SW 1271 (cell line): ENCODE results near the gene DCTN3.

Experiments
- DNase-seq, 2 experiments: peaks; one replicate each; lab custom pipeline; 2025; lab: John Stamatoyannopoulos, UW

DCTN3 gene

DNA sequence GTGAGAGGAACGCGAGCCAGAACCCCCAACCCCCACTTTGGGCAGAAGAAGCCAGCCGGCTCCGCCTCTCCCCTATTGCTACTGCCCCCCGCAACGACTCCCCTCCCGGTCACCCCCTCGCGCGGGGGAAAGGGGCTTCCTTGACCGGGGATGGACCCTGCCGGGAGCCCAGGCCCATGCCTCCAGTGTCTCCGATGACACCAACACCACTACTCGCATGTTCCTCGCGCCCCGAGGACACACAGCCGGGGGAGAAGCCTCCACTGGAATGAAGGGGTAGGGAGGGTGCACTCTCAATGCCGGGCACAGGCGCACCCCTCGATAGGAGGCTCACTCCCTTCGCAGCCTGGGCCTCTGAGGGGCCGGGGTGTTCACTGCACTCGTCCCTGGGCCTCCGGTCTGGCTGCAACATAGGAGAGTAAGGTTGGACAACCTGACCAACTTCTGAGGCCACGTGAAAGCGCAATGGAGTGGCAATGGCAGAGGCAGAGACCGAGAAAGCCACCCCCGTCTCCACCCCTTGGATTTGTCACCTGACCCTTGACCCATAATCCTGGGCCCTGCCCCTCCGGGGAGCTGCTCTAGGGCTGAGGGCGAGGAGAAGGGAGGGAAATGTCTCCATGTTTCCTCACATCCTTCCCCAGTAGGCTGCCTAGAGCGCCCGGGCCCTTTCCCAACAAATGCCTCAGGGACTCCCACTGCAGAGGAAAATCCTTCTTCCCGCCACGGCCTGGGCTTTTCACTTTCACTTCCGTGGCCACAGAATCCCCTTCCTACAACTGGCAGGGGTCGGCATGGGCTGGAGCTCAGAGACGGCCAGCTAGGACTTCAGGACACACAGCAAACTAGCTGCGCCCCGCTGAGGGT is 29.7 kb downstream of the DCTN3 start:
- no peak for DNase-seq

DNA sequence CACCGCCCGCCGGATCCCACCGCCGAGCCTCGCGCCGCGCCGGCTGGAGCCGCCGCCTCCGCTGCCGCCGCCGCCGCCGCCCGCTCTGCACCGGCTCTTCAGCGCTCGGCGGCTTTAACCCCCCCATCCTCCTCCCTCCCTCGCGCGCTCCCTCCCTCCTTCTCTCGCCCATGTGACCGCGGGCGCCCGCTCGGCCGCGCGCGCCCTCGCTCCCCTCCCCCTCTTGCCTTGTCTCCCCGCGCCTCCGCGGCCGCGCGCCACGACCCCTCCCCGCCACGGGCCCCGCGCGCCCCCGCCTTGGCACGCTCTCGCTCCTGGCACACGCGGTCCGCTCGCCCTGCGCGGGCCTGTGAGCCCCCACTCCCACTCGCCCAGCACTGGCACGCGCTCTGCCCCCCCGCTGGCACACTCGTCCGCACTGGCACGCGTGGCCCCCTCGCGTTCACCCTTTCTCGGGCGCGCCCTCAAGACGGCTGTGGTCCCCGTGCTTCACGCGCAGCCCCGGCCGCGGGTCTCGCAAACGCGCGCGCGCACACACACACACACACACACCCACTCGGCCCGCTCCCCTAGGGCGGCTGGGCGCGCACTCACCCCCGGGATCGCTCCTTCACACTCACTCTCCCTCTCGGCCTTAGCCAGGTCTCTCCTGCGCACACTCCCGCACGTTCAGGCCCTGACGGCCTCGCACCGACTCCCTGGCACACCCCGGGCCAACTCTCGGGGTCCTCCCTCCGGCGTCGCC is 30.5 kb downstream of the DCTN3 start, which contains the start of gene CNTFR:
Gene CNTFR, minus strand, starts transcription at position 89 of the 745 bp plus-strand sequence. CDS start 20,743 bp downstream, outside the sequence.
- DNase-seq, result no peak

DNA sequence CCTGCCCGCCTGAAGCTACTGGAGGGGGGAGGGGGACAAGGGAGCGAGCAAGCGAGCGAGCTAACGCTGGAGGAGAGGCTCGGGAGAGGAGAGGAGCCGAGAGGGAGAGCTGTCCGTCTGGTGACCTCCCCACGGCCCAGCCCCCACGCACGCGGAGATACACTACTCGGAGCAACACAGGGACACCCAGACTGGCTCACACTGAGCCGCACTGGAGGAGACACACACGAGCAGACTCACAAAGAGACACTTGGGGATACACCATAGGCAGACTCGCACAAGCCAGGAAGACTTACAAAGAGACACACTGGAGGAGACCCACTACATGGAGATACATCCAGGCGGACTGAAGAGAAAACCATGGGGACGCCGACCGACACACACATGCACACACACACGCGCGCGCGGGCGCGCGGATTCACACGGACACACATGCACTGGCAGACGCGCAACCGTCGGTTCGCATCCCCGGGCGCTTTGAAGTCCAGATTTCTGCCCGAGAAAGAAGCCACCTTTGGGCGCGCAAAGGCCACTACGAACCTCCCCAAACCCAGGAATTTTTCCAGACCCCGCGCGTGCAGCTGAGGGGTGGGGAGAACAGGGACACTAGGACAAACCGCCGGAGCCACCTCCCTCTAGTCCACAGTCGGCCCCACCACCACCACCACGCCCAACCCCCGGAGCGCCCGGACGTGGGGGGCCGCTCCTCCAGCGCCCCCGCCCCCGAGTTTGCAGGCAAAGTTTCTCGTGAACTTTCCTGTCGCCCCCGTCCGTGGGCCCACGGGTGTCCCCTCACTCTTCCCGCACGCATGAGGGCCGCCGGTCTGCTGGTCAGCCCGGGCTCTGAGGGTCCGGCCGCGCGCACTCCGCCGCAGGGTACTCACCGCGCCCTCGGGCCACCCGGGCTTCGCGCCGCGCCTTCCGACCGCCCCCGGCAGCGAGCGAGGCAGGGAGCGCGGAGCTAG is 31.3 kb downstream of the DCTN3 start:
- no peak for DNase-seq

DNA sequence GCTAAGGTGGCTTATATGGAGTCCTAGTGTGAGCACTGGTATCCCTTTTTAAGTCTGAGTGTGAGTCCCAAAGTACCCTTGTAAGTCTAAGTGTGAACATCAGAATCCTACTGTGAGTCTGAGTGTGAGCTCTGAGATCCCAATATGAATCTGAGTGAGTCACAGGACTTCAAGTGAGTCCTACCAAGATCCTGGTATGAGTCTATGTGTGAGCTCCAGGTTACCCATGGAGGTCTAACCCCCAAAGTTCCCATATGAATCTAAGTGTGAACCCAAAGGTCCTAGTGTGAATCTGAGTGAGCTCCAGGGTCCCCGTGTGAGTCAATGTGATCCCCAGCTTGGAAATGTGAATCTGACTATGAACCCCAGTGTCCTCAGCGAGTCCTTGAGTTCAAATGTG is 33.0 kb downstream of the DCTN3 start:
- no peak for DNase-seq

DNA sequence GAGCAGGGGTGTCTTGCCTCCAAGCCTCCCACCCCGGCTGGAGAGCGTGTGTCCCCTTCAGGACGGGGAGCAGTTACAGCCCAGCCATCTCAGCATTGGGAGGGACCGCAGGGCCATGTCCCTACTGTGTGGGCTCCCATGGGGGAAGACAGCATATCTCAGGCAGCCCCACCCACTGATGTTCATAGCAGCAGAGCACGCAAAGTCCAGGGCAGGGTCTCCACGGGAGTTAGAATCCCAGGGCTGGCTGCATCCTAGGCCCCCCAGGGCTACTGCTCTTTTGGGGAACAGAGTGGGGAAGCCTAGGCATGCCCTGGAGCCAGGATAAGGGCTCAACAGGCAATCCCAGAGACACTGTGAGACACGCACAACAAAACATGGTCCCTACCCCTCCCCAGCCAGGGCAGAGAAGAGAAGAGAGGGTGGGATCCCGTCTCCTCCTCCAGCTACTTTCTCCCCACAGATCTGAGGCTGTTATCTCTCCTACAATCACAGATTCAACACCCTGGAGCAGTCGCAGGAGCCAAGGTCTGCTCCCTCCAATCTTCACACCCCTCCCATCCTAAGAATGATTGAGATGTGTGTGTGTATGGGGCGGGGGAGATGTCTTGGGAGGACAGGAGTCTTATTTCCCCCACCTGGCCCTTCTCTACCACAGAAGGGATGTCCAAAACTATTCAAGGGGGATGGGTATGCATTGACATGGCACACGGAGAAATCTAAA is 34.2 kb downstream of the DCTN3 start:
- no peak for DNase-seq

DNA sequence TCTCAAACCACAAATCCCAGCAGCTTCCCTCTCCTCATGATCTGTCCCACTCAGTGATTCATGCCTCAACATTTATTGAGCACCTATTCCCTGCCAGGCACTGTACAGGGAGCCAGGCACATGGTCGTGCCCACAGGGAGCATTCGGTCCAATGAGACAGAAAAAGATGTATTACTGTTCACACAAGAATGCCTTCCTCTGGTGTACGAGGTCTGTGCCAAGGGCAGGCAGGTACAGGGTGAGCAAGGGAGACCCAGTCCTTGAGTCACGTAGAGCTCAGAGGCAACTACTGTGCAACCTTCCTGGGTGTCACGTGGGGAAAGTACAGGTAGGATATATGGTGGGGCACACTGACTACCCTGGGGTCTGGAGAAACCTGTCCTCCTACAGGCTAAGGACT is 35.3 kb downstream of the DCTN3 start:
- no peak for DNase-seq

DNA sequence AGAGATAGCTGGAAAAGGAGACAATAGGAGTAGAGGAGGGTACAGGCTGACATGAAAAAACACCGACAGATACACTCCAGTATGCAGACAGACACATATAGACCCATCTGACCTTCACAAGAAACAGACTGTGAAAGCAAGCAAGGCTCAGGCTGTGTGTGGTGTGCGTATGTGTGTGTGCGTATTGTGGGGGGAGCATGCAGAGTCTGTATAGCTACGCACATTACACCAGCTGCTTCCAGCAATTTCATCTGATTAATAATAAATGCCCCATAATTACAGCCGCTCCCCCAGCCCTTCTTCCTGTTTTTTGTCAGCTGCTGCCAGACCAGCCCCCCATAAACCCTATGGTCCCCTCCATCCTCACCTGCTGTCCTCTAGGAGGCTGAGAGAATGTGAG is 37.5 kb downstream of the DCTN3 start:
- DNase-seq, result no peak

DNA sequence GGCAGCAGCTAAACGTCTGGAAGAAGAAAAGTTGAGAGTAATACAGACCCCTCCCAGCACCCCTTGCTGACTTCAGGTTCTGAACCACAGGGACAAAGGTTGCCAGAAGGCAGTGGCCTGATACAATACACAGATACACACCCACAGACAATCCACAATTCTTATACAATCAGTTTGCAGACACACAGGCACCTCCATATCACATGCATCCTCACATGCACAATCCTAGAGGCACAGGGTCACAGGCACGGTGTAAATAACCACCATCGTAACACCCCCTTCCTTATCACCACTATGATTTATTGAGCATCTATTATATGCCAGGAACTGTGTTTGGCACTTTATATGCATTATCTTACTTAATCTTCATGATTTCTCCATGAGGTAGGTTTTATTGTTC is 39.0 kb downstream of the DCTN3 start:
- DNase-seq, result no peak

DNA sequence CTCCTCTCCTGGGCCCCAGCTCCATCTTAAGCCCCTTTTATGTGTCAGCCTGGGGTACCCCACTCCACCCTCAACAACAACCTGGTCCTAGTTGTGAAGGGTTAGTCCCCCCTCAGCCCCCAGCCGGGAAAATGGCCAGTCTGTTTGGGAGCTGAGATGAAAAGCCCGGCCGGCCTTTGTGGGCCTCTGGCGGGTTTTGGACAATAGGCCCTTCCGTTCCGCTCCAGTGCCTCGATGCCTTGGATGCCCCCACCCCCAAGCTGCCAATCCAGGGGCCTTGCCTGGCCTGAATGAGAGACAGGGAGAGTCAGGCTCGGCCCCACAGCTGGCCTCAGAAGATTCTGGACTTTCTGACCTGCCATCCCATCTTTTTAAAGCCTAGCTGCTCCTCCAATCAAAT is 39.9 kb downstream of the DCTN3 start:
- no peak for DNase-seq

DNA sequence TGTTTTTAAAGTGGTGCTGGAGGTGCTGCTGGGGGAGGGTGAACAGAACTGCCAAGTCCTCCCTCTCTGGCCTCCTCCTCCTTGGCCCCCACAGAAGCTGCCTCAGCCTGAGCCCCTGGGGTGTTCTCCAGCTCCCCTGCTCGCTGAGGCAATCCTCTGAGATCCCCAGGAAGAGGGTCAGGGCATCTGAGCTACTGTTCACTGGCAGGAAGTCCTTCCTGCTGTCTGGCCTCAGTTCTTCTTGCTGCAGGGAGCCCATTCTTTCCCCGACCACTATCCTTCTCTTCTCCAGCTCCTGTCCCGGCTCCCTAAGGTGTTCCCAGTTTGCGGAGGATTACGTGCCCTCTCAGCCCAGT is 40.5 kb downstream of the DCTN3 start:
- DNase-seq, result no peak

DNA sequence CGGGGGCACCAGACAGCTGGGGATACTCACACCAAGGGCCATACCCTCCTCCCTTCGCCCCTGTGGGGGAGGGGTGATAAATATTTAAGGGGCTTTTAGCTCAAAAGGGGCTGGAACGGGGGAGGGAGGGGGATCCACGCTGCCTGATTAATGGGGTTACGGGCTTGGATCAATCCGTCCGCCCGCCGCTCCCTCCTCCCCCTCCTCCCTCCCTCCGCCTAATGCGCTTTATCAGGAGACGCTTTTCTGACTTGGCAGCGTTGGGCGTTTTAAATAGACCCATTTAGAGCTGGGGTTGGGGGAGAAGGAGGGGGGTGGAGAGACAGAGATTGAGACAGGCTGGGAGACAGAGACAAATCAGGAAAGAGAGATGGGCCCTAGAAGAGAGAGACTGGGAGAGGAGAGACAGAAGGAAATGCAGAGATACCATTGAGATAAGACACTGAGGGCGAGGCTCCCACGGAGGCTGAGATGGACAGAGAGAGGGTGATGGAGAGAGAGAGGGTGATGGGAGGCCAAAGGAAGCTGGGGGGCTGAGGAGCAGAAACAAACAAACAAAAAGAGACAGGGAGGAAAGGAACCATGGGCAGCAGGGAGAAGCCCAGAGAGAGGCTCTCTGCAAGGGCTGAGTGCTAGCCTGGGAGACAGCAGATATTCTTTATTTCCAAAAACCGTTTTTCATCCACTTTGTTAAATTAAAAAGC is 41.0 kb downstream of the DCTN3 start:
- DNase-seq, result no peak

DNA sequence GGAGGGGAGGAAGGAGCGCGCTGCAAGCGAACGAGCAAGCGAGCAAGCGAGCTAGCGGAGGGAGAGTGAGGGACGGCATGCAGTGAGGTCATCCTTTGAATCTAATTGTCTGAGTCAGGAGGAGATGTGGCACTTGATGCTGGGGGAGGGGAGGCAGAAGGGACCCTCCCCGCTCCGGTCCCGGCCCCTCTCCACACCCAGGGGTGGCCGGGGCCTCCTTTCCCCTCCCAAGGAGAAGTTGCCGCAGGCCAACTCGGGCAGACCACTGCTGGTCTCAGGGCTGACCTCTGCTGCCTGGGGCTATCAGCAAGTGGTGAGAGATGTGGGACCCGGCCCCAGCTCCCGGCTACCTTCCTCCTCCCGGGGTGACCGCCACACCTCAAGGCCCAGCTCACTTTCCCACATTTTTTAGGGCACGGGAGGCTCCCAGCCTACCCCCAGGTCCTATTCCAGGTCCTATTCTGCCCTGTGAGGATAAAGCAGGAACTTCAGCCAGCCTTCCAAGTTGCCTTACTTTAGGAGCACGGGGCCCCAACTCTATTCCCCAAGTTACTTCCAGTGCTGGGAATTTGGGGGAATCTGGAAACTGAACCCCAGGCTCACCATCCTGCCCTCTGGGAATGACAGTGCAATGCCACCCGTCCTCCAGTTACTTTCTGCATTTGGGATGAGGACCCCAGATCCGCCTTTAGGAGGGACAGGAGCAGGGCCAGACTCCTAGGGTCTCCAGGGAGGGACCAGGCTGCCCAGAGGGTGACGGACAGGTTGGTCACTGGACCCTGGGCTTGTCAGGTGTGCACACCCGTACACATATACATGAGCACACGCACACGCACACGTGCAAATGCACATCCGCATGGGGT is 41.8 kb downstream of the DCTN3 start:
- DNase-seq, result no peak

DNA sequence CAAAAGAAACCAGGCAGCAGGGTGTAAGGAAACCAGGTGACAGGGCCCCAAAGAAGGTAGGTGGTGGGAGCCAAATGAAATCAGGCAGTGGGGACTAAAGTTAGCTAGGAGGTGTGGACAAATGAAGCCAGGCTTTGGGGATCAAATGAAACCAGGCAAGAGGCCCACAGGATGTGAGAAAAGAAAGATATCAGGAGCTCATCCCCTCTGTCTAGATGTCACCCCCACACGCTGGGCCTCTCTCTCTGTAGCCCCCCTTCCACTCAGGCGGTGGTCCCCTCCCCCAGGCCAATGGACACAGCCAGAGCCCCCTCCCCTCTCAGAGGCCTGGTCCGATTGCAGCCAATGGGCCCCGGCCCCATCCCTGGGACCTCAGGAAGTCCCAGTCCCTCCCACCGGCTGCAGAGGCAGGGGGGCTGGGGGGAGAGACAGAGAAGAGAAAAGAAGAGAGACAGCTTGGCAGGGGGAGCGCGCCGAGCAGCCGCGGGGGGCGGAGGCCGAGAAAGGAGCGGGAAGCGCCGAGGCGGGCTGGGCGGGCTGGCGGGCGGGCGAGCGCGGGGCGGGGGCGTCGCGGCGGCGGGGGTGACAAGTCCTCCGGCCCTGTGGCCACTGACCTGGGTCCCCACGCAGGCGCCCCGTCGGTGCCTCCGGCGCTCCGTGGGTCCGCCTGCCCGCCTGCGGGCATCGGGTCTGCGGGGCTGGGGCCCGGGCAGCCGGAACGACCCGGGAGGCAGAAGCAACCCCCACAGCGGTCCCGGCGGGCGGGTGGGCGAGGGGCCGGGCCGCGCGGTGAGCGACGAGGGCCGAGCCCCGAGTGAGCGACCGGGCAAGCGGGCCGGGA is 42.7 kb downstream of the DCTN3 start:
- DNase-seq, result no peak

DNA sequence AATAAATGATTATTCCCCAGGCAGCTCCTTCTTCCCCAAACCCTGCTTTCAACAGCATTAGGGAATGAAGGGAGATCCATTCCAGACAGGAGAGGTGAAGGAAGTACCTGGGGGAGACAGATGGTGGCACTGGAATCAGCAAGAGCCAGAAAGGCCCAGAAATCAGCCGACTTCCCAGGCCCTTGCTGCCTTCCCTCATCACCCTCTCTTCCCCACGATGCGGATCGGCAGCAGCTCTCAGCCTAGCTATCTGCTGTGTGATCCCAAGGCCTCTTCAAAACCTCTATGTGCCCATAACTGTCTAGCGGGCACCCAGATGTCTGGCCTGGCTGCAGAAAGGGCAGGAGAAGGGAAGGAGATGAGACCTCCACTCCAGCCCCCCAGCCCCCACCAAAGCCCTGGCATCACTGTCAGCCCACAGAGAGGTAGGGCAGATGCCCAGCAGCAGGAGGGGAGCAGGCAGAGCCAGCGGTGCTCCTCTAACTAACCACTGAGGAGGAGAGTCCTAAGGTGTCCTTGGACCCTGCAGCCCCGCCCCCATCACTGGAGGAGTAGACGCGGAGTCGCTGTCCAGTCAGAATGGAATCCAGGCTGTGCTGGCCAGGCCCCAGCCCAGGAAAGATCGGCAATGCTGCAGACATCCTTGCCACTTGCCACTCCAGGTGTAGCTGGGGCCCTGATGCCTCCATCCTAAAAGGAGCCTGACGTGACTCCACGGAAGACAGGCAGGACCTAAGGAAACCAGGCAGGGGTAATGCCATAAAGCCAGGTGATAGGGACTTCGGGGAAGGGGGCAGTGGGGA is 43.5 kb downstream of the DCTN3 start:
- no peak for DNase-seq

DNA sequence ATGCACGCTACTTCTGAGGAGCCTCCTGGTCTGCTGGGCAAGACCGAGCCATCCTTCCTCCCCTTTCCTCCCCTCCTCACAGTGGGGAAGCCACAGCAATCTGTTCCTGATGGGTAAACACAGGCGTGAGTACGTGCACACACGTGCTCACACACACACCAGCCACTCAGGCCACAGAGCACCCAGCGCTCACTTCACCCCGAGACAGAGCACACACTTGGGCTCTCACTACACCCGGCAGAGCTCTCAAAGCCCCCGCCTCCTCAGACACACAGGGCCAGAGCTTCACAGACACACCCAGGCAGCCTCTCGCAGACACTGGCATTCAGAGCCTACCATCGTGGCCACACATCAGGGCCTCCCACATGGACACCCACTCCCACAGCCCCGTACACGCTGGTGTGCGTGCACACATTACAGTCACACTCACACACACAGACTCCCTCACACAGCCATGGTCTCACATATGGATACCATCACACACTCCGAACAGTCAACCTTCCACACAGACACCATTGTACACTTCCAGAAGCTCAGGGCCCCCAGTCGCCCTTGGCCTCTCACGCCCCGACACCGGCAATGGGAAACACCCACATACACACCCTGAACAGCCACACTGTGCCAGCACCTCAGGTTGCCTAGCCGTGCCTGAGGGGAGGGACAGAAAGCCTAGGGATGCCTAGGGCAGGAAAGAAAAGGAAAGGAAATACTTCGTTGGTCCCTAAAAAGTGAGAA is 44.3 kb downstream of the DCTN3 start:
- no peak for DNase-seq

DNA sequence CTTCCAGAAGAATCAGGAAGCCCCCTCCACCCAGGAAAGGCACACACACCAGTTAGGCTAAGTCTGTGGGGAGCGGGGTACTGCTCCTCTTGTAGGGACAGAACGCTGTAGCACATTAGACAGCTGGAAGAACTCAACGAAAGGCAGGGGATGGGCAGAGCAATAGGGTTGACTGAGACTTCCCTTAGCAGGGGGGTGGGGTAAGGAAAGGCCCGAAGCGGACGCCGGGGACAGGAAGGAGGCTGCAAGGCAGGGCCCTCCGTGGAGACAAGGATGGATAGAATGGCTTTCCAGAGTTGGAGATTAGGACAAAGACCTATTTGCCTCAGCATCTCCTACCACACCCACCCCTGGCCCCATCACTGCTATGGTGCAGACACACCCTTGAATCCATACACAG is 45.1 kb downstream of the DCTN3 start:
- no peak for DNase-seq

DNA sequence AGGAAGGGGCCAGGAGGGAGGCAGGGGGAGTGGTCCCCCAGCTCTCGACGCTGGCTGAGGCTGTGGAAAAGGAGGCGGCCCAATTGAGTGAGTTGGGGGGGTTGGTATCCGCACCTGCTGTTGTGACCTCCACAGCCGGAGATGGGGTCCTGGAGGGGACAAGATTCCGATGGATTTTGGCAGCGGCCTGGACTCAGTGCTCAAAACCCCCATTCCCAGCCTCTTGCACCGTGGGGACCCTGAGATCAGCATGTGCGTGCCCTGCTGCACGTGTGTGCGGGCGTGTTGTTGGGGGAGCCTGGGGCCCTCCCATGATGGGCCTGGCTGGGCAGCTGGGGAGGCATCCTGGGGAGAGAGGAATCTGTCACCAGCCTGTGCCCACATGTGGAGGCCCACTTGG is 45.7 kb downstream of the DCTN3 start:
- no peak for DNase-seq
